NK-92 (cell line): Measurements from ENCODE around the gene PET100.

ENCODE experiments used
- DNase-seq: peaks from one replicate; lab custom pipeline; 2025; ENCODE audit not compliant: unreplicated experiment; lab: John Stamatoyannopoulos, UW

The PET100 gene

DNA sequence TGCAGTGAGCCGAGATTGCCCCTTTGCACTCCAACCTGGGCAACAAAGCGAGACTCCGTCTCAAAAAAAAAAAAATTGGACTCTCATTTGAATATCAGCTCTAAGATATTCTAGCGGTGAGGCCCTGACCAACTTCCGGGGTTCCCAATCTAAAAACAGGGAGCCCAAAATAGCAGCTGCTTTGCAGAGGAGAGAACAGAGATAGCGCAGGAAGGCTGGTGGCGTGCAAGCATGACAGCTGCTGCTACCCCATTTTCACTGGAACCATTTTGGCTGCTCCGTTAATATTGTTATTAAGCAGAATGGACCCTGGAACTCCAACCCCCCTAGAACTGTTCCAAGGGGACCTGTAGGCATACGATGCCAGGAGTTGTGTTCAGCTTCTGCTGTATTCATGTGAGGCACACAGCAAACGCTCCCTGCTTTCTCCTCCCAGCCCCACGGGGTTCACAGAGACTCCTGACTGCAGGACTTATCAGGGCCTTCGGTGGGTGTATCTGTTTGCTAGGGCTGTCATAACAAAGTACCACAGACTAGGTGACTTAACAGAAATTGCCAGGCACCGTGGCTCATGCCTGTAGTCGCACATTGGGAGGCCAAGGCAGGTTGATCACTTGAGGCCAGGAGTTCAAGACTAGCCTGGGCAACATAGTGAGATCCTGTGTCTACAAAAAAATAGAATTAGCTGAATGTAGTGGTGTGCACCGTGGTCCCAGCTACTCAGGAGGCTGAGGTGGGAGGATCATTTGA is 18.8 kb downstream of the PET100 start:
- DNase-seq: no peak

DNA sequence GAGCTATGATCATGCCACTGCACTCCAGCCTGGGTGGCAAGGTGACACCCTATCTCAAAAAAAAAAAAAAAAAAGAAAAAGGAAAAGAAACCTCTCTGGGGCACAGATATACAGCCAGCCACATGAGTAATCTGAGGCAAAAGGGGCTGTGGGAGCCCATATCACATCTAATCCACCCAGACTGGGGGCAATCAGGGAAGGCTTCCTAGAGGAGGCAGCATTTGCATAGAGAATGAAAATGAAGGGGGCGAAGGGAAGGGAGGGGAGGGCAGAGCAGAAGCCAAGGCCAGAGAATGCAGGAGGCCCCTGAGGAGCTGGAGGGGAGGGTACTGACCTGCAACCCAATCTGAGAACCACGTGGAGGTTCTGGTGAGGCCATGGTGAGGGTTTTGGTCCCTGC is 20.6 kb downstream of the PET100 start:
- DNase-seq: no peak

DNA sequence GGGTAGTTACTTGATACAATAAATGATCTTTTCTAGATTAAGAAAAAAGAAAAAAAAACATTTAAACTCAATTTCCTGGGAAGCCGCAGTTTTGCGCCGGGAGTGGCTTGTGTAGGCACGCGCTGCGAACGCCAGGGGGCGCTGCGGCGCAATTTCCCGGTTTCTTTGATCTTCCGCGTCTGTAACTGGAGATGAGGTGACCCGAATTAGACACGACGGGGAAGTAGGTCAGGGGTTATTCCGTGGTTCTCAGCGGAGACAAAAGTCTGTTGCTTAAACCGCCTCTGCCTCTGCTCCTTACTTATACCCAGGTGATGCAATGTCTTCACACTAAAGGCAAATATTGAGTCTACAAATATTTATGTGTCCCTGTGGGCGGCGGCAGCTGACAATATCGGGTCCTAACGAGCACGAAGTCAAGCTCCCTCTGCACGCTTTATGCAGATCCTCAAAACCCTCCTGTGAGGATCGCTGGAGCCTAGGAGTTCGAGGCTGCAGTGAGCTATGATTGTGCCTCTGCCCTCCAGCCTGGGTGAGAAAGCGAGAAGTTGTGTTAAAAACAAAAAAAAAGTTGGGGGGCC is 22.6 kb downstream of the PET100 start:
- DNase-seq: no peak

DNA sequence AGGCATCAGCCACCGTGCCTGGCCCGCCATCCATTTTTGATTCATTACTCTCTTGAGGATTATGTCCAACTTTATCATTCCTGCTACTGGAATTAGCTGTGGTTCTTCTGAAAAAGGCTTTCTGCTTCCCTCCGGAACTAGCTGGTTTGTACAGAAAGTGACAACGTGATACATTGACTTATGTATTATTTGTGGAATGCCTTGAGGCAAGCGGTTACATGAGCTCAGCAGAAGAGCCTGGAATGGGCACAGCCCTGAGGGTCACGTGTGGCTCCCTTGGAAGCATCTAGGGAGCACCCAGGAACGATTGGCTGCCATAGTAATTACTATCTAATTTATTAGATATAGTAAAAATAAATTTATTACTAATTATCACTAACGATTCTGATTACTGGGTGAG is 24.8 kb downstream of the PET100 start:
- no peak for DNase-seq

DNA sequence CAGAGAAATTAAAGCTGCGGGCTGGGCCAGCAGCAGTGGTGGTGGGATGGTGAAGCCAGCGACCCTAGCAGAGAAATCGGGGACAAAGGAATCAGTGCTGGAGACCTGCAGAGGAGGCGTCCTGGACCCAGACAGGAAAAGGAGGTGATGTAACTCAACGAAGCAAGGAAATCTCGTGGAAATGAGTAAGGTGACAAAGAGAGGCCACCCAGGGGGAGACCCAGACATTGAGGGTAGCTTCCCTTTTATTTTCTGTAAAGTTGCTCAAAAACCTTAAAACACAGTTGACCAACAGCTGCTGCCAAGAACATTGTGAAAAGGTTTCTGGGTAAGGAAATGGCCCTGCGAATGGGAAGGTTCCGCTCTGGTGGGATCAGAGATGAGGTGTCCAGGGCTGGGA is 26.0 kb downstream of the PET100 start:
- no peak for DNase-seq

DNA sequence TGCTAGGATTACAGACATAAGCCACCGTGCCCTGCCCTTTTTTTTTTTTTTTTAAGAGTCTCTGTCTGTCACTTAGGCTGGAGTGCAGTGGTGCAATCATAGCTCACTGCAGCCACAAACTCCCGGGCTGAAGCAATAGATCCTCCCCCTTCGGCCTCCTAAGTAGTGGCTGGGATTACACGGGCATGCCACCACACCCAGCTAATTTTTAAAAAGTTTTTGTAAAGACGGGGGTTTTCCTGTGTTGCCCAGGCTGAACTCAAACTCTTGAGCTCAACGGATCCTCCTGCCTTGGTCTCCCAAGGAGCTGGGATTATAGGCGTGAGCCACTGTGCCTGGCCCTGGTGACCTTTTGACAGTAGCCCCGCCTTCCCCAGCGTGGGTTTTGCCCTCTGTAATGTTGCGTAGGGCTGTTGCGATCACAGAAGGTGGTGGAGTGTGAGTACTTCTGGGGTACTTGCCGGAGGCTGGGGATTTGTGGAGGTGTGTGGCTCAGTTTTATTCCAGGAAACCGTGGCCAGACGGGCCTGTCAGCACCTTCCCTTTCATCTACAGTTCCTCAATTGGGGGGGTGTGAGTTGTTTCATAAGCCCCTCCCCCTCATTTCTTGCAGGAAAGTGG is 27.6 kb downstream of the PET100 start:
- DNase-seq: no peak

DNA sequence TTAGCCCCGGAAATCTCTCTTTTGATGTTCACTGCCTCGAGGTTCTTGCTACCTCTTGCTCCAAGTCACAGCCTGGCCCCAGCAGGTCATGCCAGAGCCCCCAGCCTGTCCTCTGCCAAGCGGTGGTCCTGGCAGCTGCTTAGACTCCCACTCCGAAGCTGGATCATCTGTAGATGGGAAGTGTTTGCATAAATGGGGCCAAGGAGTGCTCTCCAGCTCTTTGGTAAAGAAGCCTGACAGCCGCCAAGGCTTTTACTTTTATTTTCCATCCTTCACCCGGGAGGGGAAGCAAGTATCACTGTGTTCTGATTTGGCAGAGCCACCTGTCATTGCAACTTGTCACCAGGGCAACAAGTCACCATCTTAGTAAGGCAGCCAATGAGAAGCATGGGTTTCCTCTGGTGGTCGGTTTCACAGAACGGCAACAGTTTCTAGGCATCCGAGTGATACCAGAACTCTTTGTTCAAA is 28.7 kb downstream of the PET100 start:
- DNase-seq: no peak

DNA sequence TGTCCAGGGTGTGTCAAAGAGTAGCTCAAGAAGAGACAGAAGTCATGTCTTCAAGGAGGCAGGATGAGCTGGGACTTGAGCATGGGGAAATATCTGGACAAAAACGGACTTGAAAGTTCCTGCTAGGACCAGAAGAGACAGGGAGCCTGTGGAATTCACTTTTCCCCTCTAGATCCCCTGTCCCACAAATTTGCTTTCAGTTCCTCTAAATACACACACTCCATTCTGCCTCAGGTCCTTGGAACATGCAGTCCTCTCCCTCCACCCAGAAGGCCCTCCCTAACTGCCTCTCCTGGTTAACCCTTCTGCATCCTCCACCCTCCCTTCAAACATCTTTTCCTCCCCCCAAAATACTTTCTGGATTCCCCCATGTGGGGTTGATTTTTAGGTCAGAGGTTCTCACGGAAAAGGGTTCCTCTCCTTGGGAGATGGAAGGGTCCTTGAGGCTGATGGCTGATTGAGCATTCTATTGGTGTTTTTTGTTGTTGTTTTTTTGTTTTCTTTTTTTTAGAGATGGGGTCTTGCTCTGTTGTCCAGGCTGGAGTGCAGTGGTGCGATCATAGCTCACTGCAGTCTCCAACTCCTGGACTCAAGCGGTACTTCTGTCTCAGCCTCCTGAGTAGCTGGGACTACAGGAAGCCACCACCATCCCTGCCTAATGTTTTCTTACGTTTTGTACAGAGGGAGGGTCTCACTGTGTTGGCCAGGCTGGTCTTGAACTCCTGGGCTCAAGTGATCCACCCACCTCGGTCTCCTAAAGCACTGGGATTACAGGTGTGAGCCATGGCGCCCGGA is 32.3 kb downstream of the PET100 start:
- no peak for DNase-seq

DNA sequence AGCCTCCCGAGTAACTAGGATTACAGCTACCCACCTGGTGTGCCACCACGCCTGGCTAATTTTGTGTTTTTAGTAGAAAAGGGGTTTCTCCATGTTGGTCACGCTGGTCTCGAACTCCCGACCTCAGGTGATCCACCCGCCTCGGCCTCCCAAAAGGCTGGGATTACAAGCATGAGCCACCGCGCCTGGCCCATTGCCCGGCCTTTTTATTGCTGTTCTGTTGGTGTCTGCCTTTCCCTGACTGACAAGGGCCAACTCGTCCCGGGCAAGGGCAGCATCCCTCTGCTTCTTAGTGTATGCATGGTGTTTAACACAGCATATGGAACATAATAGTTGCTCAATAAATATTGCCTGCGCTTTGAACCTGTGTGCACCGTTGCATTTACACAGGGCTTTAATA is 33.1 kb downstream of the PET100 start:
- DNase-seq: no peak

DNA sequence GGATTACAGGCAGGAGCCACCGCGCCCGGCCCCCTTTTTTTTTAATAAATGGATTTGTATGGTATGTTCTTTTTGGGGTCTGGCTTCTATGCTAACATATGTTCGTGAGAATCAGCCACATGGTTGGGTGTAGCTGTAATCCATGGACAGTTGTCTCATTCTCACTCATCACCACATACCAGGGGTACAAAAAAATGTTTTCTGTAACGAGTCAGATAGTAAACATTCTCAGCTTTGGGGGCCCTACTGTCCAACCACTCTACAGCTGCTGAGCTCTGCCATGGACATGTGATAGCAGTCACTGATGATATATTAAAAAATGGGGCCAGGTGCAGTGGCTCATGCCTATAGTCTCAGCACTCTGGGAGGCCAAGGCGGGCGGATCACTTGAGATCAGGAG is 34.1 kb downstream of the PET100 start:
- DNase-seq: no peak

DNA sequence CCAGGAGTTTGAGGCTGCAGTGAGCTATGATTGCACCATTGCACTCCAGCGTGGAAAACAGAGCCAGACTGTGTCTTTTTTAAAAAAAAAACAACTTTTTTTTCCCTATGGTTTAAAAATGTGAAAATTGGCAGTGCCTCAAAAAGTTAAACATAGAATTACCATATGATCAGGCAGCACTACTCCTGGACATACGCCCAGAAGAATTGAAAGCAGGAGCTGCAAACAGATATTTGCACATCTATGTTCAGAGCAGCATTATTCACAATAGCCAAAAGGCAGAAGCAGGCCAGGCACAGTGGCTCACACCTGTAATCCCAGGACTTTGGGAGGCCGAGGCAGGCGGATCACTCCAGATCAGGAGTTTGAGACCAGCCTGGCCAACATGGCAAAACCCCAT is 35.5 kb downstream of the PET100 start:
- no peak for DNase-seq

DNA sequence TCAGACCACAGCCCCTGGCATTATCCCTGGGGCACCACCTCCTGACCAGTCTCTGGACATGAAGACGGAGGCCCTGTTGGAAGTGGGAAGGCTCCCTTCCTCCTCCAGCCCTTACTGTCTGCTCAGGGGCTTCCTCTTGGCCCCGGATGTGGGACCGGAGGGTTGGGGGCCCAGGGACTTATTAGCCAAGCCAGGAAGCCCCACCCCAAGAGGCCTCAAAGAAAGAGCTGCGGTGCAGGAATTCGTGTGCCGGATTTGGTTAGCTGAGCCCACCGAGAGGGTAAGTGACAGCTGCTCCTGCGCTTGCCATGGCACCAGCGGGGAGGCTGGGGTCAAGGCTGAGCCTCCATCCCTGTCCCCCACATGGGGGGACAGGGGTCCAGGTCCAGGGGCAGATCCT is 39.2 kb downstream of the PET100 start, which contains the start of gene RETN:
TSS of gene RETN (plus strand) at position 208 of the 400 bp plus-strand sequence. CDS start 278 bp downstream, outside the sequence.
- no peak for DNase-seq

DNA sequence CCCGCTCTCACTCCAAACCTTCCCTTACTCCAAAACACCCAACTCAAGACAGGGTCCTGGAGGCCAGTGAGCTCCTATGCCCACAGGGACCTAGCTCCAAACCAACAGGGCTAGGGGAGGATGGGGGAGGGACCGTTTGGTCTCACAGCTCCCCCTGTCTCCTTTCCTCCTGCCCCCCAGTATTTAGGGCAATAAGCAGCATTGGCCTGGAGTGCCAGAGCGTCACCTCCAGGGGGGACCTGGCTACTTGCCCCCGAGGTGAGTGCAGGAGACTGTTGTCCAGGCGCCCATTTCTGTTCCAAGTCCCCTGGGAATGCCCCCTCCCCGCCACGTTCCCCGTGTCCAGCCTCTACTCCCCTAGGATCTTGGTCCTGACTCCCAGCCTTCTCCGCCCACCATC is 40.0 kb downstream of the PET100 start:
- DNase-seq: no peak

DNA sequence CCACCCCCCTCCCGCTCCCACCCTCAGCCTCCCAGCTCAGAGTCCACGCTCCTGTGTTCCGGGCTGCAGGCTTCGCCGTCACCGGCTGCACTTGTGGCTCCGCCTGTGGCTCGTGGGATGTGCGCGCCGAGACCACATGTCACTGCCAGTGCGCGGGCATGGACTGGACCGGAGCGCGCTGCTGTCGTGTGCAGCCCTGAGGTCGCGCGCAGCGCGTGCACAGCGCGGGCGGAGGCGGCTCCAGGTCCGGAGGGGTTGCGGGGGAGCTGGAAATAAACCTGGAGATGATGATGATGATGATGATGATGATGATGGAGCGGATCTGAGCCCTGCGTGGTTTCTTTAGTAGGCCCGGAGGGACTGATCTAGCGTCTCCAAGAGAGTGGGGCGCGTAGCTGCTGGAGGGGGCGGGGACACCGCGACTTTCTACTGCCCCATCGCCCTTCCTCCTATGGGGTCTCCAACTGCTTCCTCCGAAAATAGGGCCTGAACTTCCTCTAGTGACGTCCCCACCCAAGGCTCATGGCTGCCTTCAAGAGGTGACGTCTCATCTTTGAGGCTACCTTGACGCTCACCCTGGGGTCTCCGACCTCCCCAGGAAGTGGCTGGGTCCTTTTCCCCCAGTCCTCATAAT is 40.7 kb downstream of the PET100 start:
- DNase-seq: no peak

DNA sequence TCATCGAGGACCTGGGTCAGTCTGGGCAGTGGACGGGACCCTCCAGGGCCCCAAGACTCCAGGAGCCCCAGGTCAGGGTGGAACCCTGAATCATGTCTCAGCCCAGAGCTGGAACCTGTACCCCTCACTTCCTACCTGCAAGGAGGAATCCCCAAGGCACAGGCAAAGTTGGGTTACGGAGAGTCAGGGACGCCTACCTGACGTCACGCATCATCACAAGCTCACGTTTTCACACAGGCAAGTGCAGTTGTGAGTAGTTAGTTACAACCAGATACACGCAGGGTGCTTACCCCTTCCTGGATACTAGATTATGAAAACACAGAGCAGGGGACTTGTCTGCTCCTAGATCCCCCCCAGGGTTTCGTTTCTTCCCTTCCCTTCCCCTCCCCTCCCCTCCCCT is 41.2 kb downstream of the PET100 start:
- DNase-seq: no peak

DNA sequence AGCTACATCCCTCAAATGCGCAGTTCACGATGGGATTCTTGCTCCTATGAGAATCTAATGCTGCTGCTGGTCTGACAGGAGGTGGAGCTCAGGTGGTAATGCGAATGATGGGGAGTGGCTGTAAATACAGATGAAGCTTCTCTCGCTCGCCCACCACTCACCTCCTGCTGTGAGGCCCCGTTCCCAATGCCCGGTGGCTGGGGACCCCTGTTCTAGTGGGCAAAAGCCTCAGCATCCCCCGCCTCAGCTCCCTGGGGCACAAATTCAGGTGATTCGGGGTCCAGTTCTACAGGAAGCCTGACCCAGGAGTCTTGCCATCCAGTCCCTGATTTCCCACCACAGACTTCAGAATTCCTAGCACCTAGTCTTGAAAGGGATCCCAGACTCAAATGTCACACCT is 42.9 kb downstream of the PET100 start:
- DNase-seq: no peak

DNA sequence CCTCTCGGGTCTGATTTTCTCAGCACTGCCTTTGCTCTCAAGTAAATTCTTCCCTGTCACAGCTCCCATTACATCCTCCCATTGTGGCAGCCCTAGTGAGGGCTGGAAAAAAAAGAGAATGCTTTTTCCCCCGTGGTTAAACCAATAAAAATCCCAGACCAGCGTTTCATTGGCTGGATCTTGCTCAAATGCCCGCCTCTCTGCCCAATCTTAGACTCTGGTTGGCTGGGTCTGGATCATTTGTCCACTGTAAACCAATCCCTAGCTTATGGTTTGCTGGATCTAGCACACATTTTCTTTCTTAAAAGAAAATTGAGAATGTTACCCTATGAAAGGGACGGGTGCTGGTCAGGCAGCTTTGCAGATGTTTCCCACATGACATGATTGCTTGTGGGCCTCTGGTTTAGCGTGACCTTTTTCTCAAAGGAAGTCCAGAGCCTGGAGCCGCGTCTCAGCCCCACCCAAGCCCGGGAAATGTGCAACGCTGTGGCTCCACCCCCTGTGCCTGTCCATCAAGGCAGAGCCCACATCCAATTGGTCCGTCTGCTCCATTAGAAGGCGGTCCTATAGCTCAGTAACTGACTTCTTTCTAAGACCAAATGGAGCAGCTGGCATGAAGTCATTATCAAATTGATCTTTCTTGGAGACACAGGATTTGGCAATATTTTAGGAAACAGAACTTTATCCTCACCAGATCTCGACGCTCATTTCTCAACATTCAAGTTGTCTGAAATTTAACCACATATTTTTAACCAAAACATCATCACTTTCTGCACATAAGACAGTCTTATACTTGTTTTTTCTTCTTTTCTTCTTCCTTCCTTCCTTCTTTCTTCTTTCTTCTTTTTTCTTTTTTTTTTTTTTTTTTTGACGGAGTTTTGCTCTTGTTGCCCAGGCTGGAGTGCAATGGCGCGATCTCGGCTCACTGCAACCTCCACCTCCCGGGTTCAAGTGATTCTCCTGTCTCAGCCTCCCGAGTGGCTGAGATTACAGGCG is 44.7 kb downstream of the PET100 start:
- DNase-seq: no peak

DNA sequence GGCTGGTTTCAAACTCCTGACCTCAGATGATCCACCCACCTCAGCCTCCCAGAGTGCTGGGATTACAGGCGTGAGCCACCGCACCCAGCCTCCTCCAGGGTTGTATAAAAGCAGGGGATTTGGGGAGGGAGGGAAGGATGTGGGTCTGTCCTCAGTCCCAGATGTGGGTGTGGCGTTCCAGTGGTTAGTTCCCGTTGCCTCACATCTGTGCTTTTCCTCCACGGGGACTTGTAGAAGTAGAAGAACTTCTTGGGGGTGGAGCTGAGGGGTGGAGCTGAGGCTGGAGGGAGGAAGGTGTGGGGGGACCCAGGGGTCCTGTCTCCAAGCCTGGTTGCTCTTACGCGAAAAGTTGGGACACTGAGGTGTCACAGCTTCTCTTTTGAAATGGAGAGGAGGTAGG is 46.8 kb downstream of the PET100 start:
- DNase-seq: no peak

DNA sequence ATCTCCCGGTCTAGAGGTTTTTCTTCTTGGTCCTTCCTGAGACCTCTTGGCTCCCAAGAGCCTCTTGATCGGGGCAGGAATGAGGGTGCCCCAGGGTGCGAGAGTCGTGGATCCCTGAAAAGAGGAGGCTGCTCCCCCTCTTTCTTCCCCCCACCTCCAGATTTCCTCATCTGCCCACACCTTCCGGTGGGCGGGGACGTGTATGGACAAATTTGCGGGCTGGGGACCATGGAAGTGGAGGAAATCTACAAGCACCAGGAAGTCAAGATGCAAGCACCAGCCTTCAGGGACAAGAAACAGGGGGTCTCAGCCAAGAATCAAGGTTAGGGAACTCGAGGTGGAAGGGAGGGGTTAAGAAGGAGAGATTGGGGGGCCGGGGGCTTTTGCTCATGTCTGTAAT is 47.3 kb downstream of the PET100 start, which contains the start of gene MCEMP1:
TSS of gene MCEMP1 (plus strand) at position 237 of the 400 bp plus-strand sequence. CDS start at position 268, 31 bp downstream.
- no peak for DNase-seq
